ENCODE results near the gene AK1.

GRCh38 chr9:127873886-127874285, 3.6 kb downstream of the AK1 start:
- TF ChIP-seq CTCF (IDR thresholded peaks at IDR 0.05 in 2 of 3, conservative IDR thresholded peaks at IDR 0.05 in 1 of 3; ENCODE audit: control insufficient read depth in 2 of 3, extremely low read depth in 1 of 3, insufficient read depth in 1 of 3, low read depth in 3 of 3, low read length in 3 of 3) (no peak), IRF3 (IDR thresholded peaks at IDR 0.05) (no peak), HCFC1 (IDR thresholded peaks at IDR 0.05; ENCODE audit: low read length) (no peak), IRF4 (IDR thresholded peaks at IDR 0.05; ENCODE audit: low read depth, low read length) (no peak), NRF1 (conservative IDR thresholded peaks at IDR 0.05; ENCODE audit: low read depth, low read length) (no peak), FOXM1 (IDR thresholded peaks at IDR 0.05; ENCODE audit: low read depth, low read length) (no peak), RCOR1 (conservative IDR thresholded peaks at IDR 0.05; ENCODE audit: low read depth, low read length) (no peak), EGR1 (IDR thresholded peaks at IDR 0.05; ENCODE audit: borderline replicate concordance in 1 of 2, low read depth in 2 of 2, low read length in 2 of 2) (no peak)

Data from GM12878 (cell line).